HEK293 (cell line): ENCODE measurements around the gene EMC7.
A peak's percentile ranks its signal among the peaks of the same experiment; 100 is the strongest.

Experiments
- CTCF ChIA-PET: fragments of 350-600 bp; formaldehyde crosslinking; extraction: SDS; loops from one replicate; lab custom pipeline; 2021; ENCODE audit warnings: antibody characterized with exemption; lab: Yijun Ruan, JAX
- POLR2A ChIA-PET: fragments of 300-600 bp; formaldehyde crosslinking; extraction: SDS; loops from one replicate; lab custom pipeline; 2020; ENCODE audit warnings: antibody characterized with exemption, inconsistent platforms; lab: Yijun Ruan, JAX
- H3K27ac ChIP-seq: fragments of 200-500 bp; sonication (Bioruptor generic); 2 replicates; pipeline ENCODE4 v1.5.1; 2014; ENCODE audit warnings: low read depth, low read length, control low read depth, inconsistent platforms; ENCODE audit errors: extremely low read depth
- H3K36me3 ChIP-seq, 2 experiments: fragments of 200-500 bp in 1 of 2; sonication (Bioruptor generic) in 1 of 2; 1 replicate in 1 of 2; 2 replicates in 1 of 2; pipeline ENCODE4 v1.5.1; 2014 to 2017; ENCODE audit warnings: inconsistent platforms in 2 of 2, low read length in 2 of 2; ENCODE audit not compliant: control insufficient read depth in 2 of 2, insufficient read depth in 1 of 2
- H3K4me1 ChIP-seq: fragments of 200-500 bp; sonication (Bioruptor generic); 2 replicates; pipeline ENCODE4 v1.5.1; 2014; ENCODE audit warnings: mild to moderate bottlenecking, low read length, inconsistent platforms; ENCODE audit not compliant: control insufficient read depth, insufficient read depth
- H3K4me3 ChIP-seq: 2 replicates; pipeline ENCODE4 v1.5.1; 2011; ENCODE audit warnings: low read depth, mild to moderate bottlenecking, control low read depth, low read length, moderate library complexity
- H3K9me3 ChIP-seq: fragments of 200-500 bp; sonication (Bioruptor generic); 2 replicates; pipeline ENCODE4 v1.5.1; 2014; ENCODE audit warnings: low read depth, low read length, inconsistent platforms; ENCODE audit not compliant: control insufficient read depth, insufficient read depth
- BCL11B ChIP-seq: fragments of 450-650 bp; formaldehyde crosslinking; IDR thresholded peaks from 2 replicates; pipeline ENCODE4 v1.5.1; 2016; ENCODE audit warnings: low read depth, missing biosample characterization, missing genetic modification characterization
- GLI2 ChIP-seq: fragments of 450-650 bp; formaldehyde crosslinking; IDR thresholded peaks from 2 replicates; pipeline ENCODE4; 2017; ENCODE audit warnings: missing biosample characterization, missing genetic modification characterization, low read depth, borderline replicate concordance
- MYNN ChIP-seq: fragments of 450-650 bp; formaldehyde crosslinking; IDR thresholded peaks from 2 replicates; pipeline ENCODE4 v1.5.1; 2016; ENCODE audit warnings: missing biosample characterization, missing genetic modification characterization, borderline replicate concordance
- SP7 ChIP-seq: fragments of 450-650 bp; formaldehyde crosslinking; IDR thresholded peaks from 2 replicates; pipeline ENCODE4 v1.5.1; 2016; ENCODE audit warnings: missing biosample characterization, missing genetic modification characterization
- ZBTB17 ChIP-seq: fragments of 450-650 bp; formaldehyde crosslinking; IDR thresholded peaks from 2 replicates; pipeline ENCODE4 v1.5.1; 2016; ENCODE audit warnings: missing biosample characterization, missing genetic modification characterization
- ZBTB26 ChIP-seq: fragments of 450-650 bp; formaldehyde crosslinking; optimal IDR thresholded peaks from 2 replicates; pipeline ENCODE3; 2016; ENCODE audit warnings: missing biosample characterization, mild to moderate bottlenecking, missing genetic modification characterization
- ZBTB48 ChIP-seq: fragments of 450-650 bp; formaldehyde crosslinking; IDR thresholded peaks from 2 replicates; pipeline ENCODE4 v1.5.1; 2016; ENCODE audit warnings: missing biosample characterization, missing genetic modification characterization
- ZFP37 ChIP-seq: fragments of 450-650 bp; formaldehyde crosslinking; IDR thresholded peaks from 2 replicates; pipeline ENCODE4 v1.5.1; 2016; ENCODE audit warnings: missing biosample characterization, missing genetic modification characterization
- ZIC2 ChIP-seq: fragments of 450-650 bp; formaldehyde crosslinking; IDR thresholded peaks from 2 replicates; pipeline ENCODE4 v1.5.1; 2016; ENCODE audit warnings: missing biosample characterization, missing genetic modification characterization
- ZNF146 ChIP-seq: fragments of 450-650 bp; formaldehyde crosslinking; IDR thresholded peaks from 2 replicates; pipeline ENCODE4 v1.5.1; 2016; ENCODE audit warnings: missing biosample characterization, missing genetic modification characterization
- ZNF211 ChIP-seq: fragments of 450-650 bp; formaldehyde crosslinking; IDR thresholded peaks from 2 replicates; pipeline ENCODE4 v1.5.1; 2016; ENCODE audit warnings: low read depth, missing biosample characterization, missing genetic modification characterization
- ZNF335 ChIP-seq: fragments of 450-650 bp; formaldehyde crosslinking; conservative IDR thresholded peaks from 2 replicates; pipeline ENCODE4 v1.5.1; 2016; ENCODE audit warnings: missing biosample characterization, missing genetic modification characterization
- ZNF37A ChIP-seq: fragments of 450-650 bp; IDR thresholded peaks from 2 replicates; pipeline ENCODE4 v1.5.1; 2018; ENCODE audit warnings: missing biosample characterization, missing genetic modification characterization
- ZNF521 ChIP-seq: fragments of 450-650 bp; formaldehyde crosslinking; IDR thresholded peaks from 2 replicates; pipeline ENCODE4 v1.5.1; 2017; ENCODE audit warnings: missing biosample characterization, mild to moderate bottlenecking, missing genetic modification characterization
- ZNF544 ChIP-seq: fragments of 450-650 bp; formaldehyde crosslinking; IDR thresholded peaks from 2 replicates; pipeline ENCODE4 v1.5.0; 2017; ENCODE audit warnings: missing biosample characterization, missing genetic modification characterization
- ZNF623 ChIP-seq: fragments of 450-650 bp; formaldehyde crosslinking; IDR thresholded peaks from 2 replicates; pipeline ENCODE4 v1.5.1; 2016; ENCODE audit warnings: missing biosample characterization, missing genetic modification characterization
- ZNF660 ChIP-seq: fragments of 450-650 bp; IDR thresholded peaks from 2 replicates; pipeline ENCODE4 v1.5.1; 2018; ENCODE audit warnings: missing biosample characterization, mild to moderate bottlenecking, missing genetic modification characterization
- ZNF768 ChIP-seq: fragments of 450-650 bp; formaldehyde crosslinking; IDR thresholded peaks from 2 replicates; pipeline ENCODE4 v1.5.1; 2018; ENCODE audit warnings: missing biosample characterization, mild to moderate bottlenecking, missing genetic modification characterization
- TF ChIP-seq, protein P1 (sequence below): fragments of 450-650 bp; formaldehyde crosslinking; IDR thresholded peaks from 2 replicates; pipeline ENCODE4 v1.5.1; 2017; ENCODE audit warnings: missing biosample characterization, missing genetic modification characterization
- TF ChIP-seq, protein P2 (sequence below): fragments of 450-650 bp; formaldehyde crosslinking; conservative IDR thresholded peaks from 2 replicates; pipeline ENCODE4 v1.5.1; 2016; ENCODE audit warnings: low read depth, missing biosample characterization, missing genetic modification characterization

EMC7 gene

GRCh38 chr15:34038871-34039789 is 62.5 kb downstream of the EMC7 start, which contains the start of gene AVEN:
Gene AVEN, minus strand, starts transcription at chr15:34039204. Its CDS starts 158 bp downstream, at chr15:34039046.
- Histone ChIP-seq H3K36me3 (no peaks in the 10 kb centered on the region), H3K27ac (peak within 1 kb of the TSS; percentile 97), H3K4me1 (peaks cover 3% of the 10 kb centered on the region), H3K4me3 (peak within 1 kb of the TSS; percentile 73), H3K9me3 (no peaks in the 10 kb centered on the region)
- TF ChIP-seq, protein P1, sequence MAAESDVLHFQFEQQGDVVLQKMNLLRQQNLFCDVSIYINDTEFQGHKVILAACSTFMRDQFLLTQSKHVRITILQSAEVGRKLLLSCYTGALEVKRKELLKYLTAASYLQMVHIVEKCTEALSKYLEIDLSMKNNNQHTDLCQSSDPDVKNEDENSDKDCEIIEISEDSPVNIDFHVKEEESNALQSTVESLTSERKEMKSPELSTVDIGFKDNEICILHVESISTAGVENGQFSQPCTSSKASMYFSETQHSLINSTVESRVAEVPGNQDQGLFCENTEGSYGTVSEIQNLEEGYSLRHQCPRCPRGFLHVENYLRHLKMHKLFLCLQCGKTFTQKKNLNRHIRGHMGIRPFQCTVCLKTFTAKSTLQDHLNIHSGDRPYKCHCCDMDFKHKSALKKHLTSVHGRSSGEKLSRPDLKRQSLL (tag by site-specific recombination), result no peak
- TF ChIP-seq, protein P2, sequence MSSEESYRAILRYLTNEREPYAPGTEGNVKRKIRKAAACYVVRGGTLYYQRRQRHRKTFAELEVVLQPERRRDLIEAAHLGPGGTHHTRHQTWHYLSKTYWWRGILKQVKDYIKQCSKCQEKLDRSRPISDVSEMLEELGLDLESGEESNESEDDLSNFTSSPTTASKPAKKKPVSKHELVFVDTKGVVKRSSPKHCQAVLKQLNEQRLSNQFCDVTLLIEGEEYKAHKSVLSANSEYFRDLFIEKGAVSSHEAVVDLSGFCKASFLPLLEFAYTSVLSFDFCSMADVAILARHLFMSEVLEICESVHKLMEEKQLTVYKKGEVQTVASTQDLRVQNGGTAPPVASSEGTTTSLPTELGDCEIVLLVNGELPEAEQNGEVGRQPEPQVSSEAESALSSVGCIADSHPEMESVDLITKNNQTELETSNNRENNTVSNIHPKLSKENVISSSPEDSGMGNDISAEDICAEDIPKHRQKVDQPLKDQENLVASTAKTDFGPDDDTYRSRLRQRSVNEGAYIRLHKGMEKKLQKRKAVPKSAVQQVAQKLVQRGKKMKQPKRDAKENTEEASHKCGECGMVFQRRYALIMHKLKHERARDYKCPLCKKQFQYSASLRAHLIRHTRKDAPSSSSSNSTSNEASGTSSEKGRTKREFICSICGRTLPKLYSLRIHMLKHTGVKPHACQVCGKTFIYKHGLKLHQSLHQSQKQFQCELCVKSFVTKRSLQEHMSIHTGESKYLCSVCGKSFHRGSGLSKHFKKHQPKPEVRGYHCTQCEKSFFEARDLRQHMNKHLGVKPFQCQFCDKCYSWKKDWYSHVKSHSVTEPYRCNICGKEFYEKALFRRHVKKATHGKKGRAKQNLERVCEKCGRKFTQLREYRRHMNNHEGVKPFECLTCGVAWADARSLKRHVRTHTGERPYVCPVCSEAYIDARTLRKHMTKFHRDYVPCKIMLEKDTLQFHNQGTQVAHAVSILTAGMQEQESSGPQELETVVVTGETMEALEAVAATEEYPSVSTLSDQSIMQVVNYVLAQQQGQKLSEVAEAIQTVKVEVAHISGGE (tag by site-specific recombination), result peak; percentile 33; the same call in 1 of the 2 replicates
- TF ChIP-seq BCL11B (no peak), ZFP37 (tag by site-specific recombination) (no peak), ZNF335 (peak; percentile 40)
- ChIA-PET POLR2A (interaction anchor here (1.1 kb wide), 1 partner anchor 63 kb away, joined by 3 read pairs; the partner anchor contains the start of genes EMC7 and PGBD4), CTCF (no interaction called here)

DNA sequence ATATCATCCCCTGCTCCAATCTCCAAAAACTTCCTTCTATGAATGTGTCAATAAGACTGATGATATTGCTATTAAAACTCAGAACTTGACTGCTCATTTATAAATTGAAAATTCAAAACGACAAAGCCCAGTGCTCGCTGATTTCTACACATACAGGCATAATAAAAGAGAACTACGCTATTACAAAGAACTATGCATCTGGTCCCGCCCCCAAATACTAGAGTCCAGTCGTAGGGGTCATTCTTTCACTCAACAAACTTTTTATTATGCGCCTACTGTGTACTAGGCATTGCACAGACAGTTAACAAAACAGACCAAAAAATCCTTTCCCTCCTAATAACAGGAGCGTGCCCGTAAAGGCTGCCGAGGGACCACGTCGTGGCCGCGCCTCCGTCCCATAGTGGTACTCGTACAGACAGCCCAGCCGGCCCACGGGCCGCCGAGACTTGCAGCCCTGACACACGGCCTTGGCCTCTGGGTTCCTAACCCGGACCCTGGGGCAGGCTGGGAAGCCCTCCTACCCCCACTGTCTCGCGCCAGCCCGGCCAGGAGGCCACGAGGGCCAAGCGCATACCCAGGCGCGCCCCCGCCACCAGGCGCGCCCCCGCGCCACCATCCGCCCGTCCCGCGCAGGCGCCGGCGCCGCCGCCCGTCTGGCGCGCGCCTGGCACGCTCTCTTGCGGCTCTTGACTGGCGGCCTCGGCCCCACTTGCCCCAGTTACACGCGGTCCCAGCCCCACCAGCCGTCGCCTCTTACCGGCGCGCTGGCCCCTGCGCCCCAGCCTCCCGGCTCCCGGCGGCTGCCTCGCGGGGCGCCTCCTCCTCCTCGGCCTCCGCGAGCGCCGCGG is 63.4 kb downstream of the EMC7 start:
- H3K36me3 ChIP-seq, result no peaks in the 10 kb centered on the region
- H3K9me3 ChIP-seq, result no peaks in the 10 kb centered on the region
- H3K27ac ChIP-seq, result peak overlapping the region; percentile 97
- peaks cover 3% of the 10 kb centered on the region for H3K4me1 ChIP-seq
- ChIA-PET POLR2A (interaction anchor here (1.1 kb wide), 1 partner anchor 64 kb away, joined by 3 read pairs; the partner anchor contains the start of genes EMC7 and PGBD4), CTCF (no interaction called here)
- H3K4me3 ChIP-seq, result peak overlapping the region; percentile 73
- TF ChIP-seq GLI2 (tag by site-specific recombination) (no peak), ZNF211 (tag by site-specific recombination) (no peak), SP7 (peak; percentile 29; the same call in 1 of the 2 replicates), ZNF521 (tag by site-specific recombination) (no peak), ZBTB26 (tag by site-specific recombination) (peak; percentile 70), ZNF146 (no peak), ZIC2 (tag by site-specific recombination) (no peak), ZNF544 (tag by site-specific recombination) (no peak), ZNF660 (tag by site-specific recombination) (no peak), ZNF37A (tag by site-specific recombination) (peak; percentile 62; the same call in 1 of the 2 replicates), ZBTB17 (tag by site-specific recombination) (0 out of 2 replicates have a peak, but pooled peaks have one; percentile 15), MYNN (no peak), ZNF623 (tag by site-specific recombination) (no peak), ZNF768 (tag by site-specific recombination) (no peak), ZBTB48 (tag by site-specific recombination) (peak; percentile 55; the same call in 1 of the 2 replicates)
